CD4-positive, alpha-beta T cell treated with Interleukin-4 for 4 hours (primary cell): Measurements from ENCODE around the gene ANK3.

Experiments used
- DNase-seq: peaks from one replicate; pipeline ENCODE4 v3.0.0-alpha.2; 2020

Gene ANK3

DNA sequence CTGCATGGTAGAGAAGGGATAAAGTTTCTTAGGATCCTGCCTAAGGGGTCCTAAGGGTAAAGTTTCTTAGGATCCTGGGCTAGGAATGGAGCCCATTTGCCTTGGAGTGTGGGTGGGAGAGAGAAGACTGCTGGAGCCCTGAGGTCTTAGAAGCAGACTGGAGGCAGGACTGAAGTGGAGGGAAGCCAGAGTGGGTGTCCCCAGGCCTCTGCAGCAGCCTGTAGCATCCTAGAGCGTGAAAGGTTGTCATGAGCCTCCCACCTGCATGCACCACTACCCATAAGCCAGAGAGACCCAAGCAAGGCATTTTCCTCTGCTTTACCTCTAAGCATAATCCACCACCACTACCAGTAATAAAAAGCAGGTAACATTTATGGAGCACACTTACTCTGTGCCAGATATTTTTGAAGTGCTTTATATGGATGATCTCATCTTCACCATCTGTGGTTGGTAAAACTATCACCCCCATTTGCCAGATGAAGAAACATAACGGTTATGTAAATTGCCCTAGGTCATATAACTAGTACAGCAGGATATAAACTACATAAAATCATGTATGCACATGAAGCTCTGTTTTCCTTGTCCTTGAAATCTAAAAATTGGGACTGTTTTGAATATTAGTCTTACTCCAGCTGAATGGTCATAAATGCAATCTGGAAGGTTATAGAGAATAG, 379.8 kb downstream of the ANK3 start:
- no peak for DNase-seq

DNA sequence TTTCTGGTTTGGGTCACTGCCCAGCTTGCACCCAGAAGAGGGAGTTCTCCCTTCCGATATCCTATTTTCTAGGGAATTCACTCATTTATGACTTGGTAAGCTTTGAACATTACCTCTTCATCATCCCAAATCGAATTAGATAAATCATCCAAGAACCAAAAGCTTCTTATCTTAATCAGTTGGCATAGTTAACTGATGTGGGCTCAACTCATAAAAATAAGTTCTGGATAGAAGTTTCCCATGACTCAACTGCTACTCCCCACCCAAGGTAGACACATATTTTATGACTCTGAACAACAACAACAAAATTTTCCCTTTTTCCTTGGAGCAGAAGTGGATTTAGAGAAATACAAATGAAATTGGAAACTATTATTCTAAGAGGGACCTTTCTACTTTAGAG, 380.4 kb downstream of the ANK3 start:
- DNase-seq = no peak

DNA sequence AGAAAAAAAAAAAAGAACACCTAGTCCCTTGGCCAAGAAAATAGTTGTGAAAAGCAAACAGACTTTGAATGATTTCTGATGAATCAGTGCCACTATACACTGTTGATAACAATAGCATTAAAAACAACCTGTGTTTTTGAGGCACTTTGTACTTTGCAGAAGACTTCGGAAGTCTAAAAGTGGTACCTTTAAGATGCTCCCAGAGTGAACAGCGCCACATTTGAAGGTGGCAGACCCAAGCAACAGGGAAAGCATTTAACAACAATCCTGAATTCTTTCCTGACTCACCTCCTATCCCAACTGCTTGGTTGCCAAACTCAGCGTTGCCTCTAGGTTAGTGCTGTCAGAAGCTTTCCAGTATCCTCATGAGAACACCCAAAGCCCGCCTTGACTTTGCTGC, 380.9 kb downstream of the ANK3 start:
- no peak for DNase-seq

DNA sequence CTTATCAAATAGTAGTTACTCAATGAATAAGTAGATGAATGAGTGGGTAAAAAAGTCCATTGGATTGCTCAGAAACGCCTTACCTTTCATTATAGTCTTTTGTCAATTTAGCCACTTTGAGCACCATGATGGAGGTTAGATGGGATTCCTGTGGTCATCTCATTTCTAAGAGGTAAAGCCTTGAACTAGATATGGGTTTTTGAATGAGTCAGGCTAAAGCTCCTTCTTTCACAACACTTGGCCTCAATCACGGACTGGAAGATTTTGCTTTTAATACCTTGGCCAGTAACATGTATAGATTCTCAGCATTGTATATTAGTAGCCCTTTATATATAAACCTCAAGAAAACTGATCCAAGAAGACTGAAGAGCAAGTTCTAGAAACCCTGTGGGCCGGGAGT, 383.6 kb downstream of the ANK3 start:
- no peak for DNase-seq

DNA sequence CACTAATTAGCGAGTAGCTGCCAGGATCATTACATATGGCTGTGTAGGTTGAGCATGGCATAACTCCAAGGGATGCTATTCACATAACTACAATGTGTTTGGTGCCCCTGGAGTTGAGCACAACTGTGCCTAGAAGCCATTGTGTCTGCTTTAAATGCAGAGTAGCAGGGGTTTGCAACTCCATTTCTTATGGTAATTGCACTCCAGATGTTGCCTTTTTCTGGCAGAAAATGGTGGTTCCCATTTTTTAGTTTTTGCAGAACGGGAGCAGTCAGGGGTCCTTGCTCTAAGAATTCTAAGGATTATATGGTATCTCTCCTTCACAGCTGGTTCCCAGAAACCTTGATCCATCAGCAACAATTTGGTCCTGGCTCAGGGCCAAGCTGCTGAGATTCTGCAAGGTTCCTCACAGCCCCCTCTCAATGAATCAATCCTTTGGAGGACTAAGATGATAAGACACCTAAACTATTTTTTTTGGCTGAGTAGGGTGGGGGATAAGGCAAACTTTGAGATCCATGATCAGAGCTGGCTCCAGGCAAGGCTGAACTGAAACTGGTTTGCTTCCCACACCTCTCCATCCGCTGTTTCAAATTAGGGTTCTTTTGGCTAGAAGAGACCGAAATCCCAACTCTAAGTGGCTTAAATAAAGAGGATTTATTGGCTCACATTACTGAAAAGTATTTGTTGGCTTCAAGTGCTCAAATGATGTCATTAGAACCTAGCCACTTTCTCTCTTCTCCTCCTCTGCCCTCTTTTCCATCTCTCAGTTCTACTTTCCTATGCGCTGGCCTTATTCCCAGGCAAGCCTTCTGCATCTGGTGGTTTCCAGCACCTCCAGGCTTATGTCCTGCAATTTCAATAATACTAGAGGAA, 385.8 kb downstream of the ANK3 start:
- no peak for DNase-seq

DNA sequence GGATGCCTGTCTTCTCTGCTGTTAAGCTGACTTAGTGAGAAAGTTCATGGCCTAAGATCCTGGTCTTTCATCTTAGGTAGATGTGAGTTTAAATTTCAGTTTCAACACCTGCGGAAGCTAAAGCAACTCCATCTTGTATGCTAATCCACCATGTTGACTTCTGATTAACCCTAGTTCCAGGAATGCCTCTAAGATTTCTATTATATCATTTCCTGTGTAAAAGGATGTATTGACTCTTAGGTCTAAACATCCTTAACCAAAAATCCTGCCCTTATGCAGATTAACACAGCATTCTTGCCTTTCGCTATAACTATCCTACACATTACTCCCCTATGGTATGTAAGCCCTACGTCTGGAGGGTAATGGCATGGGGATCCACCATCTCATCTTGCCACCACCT, 388.9 kb downstream of the ANK3 start:
- DNase-seq = no peak

DNA sequence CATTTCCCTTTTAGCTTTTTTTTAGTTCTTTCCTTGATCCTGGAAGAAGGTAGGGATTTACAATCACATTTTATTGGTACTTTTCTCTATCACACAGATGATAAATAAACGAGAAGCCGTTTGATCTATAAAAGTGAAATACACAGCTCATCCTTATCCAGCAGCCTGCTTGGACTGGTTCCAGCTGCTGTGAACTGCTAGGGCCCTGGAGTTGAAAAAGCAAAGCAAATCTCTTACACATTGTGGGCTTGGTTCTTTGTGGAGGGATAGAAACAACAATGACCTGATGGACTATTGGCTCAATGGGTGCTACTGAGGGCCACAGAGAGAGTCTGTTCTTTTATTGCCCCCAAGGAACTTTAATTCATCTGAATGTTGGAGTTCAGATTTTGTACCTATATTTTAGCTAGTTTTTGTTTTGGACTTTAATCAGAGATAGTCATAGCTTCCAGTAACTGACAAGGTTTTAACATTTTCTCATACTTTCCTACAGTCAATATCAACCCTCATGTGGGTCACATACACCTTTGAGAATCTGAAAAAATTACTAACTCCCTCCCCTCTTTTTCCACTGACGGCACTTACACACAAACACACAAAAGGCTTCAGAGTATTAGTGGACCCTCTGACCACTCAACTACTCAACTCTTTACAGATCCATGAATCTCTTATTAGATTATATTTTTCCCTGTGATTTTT, 391.7 kb downstream of the ANK3 start:
- DNase-seq = no peak

DNA sequence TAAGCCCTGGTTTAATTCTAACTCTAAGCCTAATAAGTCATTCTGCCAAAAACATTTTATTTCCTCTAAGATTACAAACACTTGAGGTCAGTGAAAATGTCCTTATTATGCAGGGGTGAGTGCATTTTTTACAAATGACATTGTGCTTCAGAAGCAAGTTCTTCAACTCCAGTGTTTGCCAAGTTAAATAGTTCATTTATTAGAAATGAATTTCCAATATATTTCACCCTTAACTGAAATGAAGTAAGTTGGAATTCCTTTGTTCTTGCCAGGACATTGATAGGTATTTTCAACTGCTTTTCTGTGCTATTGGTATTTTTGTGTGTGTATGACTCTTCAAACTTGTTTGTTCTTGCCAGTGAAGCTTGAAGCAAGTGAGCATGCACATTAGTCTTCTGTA, 393.8 kb downstream of the ANK3 start:
- no peak for DNase-seq

DNA sequence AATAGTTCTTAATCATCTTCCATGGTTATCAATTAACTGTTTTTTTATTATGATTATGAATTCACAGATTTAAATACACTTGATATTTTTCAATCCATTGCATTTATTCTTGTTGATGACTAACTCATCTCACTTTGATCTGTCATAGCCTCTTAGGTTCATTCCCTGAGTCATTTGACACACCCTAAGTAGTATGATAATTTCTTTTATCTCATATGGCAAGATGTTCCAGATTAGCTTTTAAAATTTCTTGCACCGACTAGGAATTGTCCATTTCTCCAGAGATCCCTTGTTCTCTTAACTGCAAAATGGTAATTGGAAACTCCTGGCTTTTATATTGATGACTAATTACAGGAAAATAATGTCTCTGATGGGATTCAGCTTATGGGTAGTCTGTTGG, 395.7 kb downstream of the ANK3 start:
- DNase-seq = no peak

DNA sequence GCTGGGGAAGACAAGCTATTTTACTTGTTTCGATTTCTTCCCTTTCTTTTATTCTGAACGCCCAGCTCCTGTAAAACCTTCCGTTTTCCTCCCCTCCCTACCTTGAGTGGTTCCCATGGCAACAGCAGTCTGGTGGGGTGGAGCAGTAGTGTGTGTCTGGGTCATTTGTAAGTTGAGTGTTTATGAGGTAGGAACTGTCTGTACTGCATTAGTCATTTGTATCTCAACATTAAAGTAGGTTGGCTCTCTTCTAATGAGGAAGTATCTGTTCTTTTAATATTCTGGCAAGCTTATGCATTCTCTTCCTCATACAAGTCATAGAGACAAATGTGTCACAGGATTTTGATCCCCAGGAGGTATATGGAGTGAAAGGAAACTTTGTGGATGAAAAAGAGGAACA, 398.0 kb downstream of the ANK3 start:
- DNase-seq = peak; percentile 35

DNA sequence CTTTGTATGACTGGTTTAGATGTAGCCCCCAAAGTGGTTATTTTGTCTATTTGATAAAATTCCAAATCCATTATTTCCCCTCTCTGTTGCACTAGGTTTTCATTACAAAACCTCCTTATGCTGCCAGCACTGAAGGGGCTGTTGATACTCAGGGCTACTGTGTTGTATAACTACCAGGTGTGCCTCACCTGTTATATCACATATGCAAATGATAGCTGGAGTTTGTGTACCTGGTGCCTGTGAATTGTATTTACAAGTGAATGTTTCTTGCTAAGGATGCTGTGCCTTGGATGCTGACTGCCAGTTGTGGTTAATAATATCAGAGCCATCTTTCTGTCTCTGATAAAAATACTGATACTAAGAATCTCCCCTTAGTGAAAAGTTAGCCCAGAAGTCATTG, 398.6 kb downstream of the ANK3 start:
- DNase-seq = no peak

DNA sequence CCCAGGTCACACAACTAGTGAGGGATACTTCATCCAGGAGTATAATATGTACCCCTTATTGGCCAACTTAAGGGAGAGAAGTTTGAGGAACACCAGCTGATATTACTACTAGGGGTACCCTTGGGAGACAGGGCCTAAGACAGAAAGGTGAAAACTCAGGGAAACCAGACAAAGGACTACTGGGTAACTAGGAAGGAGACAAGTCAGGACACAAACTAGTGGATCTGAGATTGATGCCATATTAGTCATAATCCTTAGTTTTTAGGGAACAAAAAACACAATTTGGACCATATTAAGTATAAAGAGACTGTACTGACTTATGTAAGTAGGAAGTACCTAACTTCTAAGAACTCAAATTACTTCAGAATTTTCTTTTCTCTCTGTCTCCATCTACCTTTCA, 404.0 kb downstream of the ANK3 start:
- DNase-seq = no peak

DNA sequence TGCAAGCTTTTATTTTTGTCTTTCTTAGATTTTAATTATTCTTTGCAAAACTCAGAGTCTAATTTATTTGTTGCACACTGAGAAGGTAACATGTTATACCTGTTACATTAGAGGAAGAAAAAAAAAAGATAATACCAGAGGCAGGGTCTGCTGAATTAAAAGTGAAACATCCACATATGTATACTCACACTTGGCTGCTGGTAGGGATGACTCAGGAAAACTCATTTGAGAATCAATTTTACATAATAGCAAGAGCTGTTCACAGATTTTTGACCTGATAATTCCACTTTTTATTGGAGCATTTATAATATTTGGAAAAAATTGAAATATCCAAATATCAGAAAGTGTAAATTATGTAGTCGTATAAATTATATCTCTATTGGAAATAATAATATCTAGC, 405.3 kb downstream of the ANK3 start:
- no peak for DNase-seq

DNA sequence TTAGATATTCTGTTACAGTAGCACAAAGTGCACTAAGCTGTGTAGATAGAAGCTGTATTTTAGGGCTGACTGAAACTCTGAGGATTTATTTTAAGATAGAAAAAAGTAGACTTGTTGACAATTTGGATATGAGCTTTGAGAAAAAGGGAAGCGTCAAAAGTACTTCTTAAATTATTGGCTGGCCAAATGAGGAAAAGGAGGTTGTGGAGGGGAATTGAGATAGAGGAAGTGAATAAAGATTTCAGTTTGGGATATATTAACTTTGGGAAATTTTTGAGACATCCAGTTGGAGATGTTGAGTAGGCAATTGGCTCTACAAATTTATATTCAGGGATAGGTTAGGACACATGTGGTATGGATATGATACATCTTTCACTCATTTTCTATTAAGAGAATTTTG, 409.3 kb downstream of the ANK3 start:
- DNase-seq = no peak

DNA sequence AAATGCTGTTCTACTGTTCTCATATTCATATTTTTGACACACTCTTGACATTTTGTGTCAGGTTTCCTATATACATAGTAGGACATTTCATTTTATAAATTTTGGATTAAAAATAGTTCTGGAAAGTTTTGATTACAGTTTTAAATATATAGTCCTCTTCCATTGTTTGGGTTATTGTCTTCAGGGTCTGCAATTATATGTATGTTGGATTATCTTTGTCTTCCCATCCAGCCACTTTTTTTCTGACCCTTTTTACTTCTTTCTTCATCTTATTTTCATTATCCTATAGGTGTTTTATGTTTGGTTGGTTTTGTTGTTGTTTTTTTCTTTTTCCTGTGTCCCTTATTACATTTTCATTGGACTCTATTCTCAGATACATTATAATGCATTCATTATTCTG, 412.2 kb downstream of the ANK3 start:
- no peak for DNase-seq

DNA sequence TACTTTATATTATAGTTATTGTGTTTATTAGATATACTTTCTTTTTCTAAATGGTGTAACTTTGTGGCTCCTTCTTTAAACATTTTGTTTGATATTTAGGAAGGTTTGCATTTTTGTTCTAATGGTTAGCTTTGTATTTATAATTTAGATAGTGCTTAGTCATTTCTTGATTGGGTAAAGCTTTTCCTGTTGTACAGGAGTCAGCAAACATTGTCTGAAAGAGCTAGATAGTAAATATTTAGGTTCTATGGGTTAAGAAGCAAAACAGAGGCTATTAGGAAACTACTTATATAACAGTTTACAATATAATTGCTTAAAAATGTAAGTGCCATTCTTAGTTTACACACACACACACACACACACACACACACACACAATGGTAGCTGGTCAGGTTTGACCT, 412.8 kb downstream of the ANK3 start:
- no peak for DNase-seq
